Fibroblast of lung (primary cell): ENCODE data around the gene ZFHX2.
A peak's percentile ranks its signal among the peaks of the same experiment; 100 is the strongest.

Experiments
- CTCF ChIP-seq, 2 donors: IDR thresholded peaks in 1 of 2; conservative IDR thresholded peaks in 1 of 2; 1 replicate in 1 of 2; 2 replicates in 1 of 2; pipeline ENCODE4 v1.5.1; 2011 to 2012; ENCODE audit warnings: low read length in 2 of 2, control low read depth in 1 of 2, inconsistent platforms in 1 of 2, low read depth in 1 of 2, mild to moderate bottlenecking in 1 of 2
- EZH2 ChIP-seq: IDR thresholded peaks from 2 replicates; pipeline ENCODE4 v1.5.1; 2012; ENCODE audit warnings: low read length, control low read depth, mild to moderate bottlenecking; ENCODE audit errors: missing control alignments

- TF ChIP-seq CTCF (conservative IDR thresholded peaks at IDR 0.05 in 1 of 2, IDR thresholded peaks at IDR 0.05 in 1 of 2; ENCODE audit: low read depth in 1 of 2, low read length in 2 of 2) (no peak), EZH2 (peak; percentile 66)
These were observed 1.3 kb downstream of the ZFHX2 start for GRCh38 chr14:23550131-23550811.
